PC-3 (cell line): ENCODE measurements around the gene CYTH4.

ENCODE experiments used
- EZH2 ChIP-seq: fragments of 300-600 bp; sonication (generic); IDR thresholded peaks from one replicate; pipeline ENCODE4 v1.6.1; 2017; ENCODE audit warnings: antibody characterized with exemption, mild to moderate bottlenecking, low read length; ENCODE audit not compliant: unreplicated experiment
- EZH2phosphoT487 ChIP-seq: fragments of 300-600 bp; sonication (generic); IDR thresholded peaks from 2 replicates; pipeline ENCODE4 v1.6.1; 2018; ENCODE audit warnings: mild to moderate bottlenecking, antibody characterized with exemption, low read length, borderline replicate concordance
- TF ChIP-seq, protein P1 (sequence below): fragments of 300-600 bp; sonication (generic); conservative IDR thresholded peaks from 2 replicates; pipeline ENCODE4 v1.5.1; 2017; ENCODE audit warnings: antibody characterized with exemption, low read depth, mild to moderate bottlenecking, low read length

DNA sequence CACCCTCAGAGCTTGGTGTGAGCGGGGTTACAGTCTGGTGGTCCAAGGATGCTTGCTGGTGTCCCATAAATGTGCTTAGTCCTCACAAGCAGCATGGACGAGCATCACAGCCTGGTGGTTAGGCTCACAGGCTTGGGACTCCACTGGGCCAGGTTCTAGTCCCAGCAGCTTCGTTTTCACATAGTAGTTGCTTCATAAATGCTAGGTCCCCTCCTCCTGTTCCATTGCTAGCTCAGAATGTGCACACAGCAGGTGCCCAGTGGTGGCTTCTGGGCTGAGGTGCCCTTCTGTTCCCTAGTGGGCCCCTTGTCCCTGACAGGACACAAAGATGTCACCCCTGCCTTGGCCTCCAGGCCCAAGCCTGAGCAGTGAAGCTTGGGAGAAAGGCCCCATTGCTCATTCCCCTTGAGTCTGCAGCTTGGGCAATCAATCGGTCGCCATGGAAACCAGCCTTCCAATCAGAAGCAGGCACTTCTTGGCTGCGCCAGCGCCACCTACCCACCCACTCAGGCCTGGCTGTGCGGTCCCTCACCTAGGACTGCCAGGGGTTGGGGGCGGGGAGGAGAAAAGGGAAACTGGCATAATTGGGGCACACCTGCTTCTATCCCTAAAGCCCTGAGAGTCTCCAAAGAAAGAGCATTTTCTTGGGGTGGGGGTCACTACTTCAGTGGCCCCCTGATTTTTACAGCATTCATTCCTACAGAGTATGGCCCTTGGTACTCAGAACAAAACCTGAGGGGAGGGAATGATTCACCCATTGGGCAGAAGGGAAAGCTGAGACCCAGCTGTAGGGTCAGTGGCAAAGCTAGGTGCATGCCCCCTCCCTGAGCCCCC, 48.1 kb downstream of the CYTH4 start:
- TF ChIP-seq, protein P1, sequence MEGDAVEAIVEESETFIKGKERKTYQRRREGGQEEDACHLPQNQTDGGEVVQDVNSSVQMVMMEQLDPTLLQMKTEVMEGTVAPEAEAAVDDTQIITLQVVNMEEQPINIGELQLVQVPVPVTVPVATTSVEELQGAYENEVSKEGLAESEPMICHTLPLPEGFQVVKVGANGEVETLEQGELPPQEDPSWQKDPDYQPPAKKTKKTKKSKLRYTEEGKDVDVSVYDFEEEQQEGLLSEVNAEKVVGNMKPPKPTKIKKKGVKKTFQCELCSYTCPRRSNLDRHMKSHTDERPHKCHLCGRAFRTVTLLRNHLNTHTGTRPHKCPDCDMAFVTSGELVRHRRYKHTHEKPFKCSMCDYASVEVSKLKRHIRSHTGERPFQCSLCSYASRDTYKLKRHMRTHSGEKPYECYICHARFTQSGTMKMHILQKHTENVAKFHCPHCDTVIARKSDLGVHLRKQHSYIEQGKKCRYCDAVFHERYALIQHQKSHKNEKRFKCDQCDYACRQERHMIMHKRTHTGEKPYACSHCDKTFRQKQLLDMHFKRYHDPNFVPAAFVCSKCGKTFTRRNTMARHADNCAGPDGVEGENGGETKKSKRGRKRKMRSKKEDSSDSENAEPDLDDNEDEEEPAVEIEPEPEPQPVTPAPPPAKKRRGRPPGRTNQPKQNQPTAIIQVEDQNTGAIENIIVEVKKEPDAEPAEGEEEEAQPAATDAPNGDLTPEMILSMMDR, result 0 out of 2 replicates have a peak, but pooled peaks have one; percentile 24
- TF ChIP-seq EZH2, result no peak
- TF ChIP-seq EZH2phosphoT487, result no peak
